Germinal center (tissue), 1 donor: ENCODE measurements around the gene TOM1.
A peak's percentile ranks its signal among the peaks of the same experiment; 100 is the strongest.

ENCODE experiments used
- DNase-seq: peaks from one replicate; pipeline ENCODE4 v3.0.0; 2012; ENCODE audit warnings: mixed read lengths, low spot score

The TOM1 gene

DNA sequence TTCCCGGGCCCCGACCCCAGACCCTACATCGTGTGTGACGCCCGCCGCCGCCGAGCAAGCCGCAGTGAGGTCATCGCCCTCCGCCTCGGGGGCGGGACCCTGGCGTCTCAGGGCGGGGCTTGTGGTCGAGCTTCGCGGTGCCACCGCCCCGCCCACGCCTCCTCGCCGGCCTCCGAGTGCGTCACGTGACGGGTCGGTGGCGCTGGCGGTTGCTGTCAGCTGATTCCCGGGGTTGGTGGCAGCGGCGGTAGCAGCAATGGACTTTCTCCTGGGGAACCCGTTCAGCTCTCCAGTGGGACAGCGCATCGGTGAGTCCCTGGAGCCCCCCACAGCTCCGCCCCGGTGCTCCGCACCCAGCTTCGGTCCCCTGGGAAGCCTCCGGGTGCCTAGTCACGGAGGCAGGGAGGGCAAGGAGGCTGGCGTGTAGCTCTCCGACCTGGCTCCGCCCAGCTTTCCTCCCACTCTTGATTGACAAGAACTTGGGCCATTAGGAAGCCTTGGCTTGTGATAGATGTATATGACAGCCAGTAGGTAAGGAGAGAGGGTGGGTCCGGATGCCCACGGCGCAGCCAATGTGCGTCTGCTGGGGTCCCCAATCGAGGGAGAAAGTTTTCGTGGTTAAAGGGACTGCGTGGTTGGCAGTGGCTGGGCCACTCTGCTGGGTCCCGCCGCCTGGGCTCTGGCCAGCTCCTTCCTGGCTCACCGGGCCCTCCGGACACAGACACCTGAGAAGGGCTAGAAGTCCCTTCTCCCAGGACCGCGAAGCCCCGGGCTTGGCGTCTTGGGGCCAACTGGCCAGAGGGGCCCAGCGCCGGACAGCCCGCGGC lies at the start of gene TOM1:
TOM1 (plus strand) TSS at position 222 of the 827 bp plus-strand sequence; CDS start at position 257, 35 bp downstream.
- peak; percentile 98 for DNase-seq

DNA sequence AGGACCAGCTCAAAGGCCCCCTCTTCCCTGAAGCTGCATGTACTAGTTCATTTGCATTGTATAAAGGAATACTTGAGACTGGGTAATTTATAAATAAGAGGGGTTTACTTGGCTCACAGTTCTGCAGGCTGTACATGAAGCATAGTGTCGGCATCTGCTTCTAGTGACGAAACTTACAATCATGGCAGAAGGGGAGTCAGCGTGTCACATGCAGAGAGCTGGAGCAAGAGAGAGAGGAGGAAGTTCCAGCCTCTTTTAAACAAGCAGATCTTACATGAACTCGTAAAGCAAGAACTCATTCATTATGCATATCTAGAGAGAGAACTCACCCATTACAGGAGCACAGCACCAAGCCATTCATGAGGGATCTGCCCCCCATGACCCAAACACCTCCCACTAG lies 49.5 kb upstream of the TOM1 start:
- DNase-seq: no peak

DNA sequence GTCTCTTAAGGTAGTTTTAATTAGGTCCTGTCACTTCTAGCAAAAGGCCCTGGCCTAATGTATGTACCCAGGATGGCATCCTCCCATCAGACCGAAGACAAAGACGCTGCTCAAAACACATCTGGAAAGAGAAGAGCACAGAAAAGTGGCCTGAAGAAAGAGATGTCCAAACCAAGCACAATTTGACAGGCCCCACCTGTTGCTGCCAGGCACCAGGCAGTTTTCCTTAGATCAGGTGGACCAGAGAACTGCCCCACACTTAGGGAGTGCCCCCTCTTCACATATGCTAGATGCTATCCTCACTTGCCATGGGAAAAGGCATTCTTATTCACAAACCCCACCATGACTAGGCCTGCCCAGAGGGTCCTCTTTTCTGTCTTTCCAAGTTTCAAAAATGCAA lies 45.7 kb upstream of the TOM1 start:
- no peak for DNase-seq

DNA sequence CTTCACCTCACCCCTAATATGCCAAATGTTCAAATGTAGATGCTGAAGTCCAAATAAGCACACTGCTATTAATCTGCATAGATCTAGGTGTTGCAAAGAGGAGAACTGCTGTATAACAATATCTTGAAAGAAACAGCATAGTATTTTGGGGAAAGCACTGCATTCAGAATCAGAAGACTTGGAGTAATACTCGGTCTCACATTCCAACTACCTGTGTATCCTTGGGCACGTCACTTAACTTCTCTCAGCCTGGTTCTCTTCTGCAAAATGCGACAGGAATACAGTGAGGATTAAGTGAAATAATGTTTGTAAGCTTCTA lies 42.7 kb upstream of the TOM1 start:
- DNase-seq: no peak

DNA sequence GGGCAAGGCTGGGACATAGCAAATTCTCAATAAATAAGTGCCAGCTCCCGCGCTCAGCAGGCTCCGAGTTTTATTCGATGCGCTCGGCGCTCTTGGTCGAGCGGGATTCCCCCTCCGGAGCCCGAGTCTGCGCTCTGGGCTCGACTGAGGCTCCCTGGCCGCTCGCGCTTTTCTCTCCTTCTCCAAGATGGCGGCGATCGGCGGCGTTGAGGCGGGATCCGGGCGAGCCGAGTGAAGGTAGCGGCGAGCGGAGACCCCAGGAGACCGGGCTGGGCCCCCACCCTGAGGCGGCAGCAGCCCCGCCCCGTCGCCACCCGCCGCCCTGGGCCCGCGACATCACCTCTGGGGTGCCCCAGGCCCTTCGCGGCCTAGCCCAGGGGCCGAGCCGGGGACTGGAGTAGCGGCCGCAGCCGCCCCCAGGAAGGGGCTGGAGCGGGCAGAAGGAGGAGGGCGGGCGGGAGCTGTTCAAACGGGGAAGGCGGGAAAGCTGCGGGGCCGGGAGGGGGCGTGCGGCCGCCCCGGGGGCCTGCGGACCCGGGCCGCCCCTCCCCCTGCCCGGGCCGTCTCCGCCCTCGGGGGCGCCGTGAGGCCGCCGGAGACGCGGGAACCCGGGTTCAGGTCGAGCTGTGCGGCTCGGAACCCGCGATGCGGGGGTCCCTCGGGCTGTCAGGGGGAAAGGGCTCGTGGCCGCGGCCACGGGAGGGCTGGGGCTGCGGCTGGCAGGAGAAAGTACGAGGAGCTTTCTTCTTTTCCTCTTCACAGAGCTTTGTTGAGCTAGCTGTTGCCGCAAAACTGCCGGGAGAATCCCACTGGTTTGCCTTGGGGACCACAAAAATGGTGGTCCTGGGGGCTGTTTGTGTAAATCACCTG lies 42.1 kb upstream of the TOM1 start, which contains the start of gene HMGXB4:
HMGXB4 (plus strand) TSS at position 173 of the 870 bp plus-strand sequence. CDS start 4,898 bp downstream, outside the sequence.
- DNase-seq: peak; percentile 93

DNA sequence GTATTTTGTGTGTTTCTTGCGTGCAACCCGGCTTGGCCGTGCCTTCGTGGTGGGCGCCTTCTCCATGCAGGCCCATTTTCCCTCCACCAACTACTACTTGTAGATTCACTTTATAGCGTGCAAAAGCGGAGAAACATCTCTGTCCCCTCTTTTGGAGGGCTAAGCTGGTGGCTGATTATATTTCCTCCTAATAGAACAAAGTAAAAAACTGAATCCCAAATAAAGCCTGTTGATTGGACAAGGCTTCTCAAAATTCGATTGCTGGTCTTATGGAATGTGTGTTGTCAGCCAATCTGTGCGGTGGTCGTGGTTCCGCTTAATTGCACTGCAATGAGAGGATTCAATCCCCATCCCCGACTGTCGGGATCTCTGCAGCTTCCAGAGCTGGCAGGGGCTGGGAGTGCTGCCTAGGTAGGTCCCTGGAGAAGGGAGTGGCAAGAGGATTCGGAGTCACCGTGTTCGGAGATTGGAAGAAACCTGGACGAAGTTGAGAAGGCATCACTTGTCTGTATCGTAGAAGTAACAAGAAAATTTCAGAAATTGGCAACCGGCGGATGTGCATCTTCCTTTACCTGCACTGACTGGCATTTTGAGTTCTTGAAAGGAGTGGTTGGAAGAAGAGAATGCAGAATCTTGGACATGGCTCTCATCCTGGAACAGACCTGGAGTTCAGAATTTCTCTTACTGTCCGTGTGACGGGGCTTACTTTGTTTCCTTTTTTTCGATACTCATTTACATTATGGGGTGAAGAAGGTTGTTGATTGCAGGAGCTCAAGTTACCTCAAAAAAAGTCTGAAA lies 41.3 kb upstream of the TOM1 start:
- no peak for DNase-seq

DNA sequence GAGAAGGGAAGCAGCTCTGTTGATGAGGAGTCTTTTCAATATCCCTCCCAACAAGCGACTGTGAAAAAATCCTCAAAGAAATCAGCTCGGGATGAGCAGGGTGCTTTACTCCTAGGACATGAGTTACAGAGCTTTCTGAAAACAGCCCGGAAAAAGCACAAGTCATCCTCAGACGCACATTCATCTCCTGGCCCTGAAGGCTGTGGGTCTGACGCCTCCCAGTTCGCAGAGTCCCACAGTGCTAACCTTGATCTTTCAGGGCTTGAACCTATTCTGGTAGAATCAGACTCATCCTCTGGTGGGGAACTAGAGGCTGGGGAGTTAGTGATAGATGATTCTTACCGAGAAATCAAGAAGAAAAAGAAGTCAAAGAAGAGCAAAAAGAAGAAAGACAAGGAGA lies 34.7 kb upstream of the TOM1 start:
- DNase-seq: no peak

DNA sequence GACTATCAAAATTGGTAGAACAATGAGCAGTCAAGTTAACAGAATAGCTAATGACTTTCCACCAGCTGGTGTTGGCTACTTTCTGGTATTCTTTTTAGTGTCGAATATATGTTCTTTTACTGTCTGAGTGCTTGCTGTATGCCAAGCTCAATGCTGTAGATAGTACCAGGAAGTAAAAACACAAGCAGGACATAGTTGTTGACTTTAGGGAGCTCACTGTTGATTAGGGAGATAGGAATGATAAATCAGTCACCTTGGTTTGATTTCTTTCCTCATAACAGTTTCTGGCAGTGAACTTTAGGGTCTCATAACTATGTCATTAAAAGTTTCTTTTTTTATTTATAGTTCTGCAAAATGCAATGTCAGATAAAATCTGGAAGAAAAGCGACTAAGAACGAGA lies 33.4 kb upstream of the TOM1 start:
- no peak for DNase-seq

DNA sequence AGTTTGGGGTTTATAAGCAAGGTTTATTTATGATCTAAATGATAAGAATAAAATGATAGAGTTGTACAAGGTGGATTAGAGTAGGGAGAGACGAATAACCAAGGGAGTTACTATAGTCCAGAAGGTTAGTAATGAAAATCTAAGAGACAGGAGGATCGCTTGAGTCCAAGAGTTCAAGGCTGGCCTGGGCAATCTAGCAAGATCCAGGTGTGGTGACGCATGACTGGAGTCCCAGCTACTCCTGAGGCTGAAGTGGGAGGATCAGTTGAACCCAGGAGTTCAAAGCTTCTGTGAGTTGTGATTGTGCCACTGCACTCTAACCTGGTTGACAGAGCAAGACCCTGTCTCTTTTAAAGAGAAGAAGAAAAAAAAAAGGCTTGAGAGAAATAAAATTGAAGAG lies 30.1 kb upstream of the TOM1 start:
- DNase-seq: no peak

DNA sequence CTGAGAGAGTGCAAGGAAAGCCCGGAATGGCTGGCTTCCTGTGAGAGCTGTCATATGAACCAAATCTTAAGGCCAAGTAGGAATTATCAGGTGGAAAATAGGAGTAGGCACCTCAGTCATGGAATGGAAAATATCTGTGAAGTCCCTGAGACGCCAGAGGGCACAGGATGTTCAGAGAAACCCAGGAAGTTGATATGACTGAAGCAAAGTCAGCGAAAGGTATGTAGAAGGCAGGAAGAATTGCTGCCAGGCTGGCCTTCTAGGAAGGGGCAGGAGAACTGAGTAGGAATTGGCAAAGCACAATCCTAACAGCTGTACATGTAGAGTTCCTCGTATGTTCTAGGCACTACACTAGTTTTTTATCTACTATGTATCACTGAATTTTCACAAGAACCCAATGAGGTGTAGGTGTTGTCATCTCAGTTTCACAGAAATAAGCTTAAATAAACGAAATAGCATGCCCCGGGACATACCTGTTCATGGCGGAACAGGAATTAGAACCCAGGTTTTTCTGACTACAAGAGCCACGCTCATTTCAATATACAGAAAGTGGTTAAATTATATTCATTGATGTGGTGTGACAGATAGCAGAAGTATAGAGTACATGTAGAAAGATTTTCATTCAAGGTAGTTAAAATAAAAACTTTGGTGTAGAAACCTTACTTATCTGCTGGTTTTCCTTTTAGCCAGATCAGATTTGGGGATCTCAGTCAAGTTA lies 25.4 kb upstream of the TOM1 start:
- DNase-seq: no peak

DNA sequence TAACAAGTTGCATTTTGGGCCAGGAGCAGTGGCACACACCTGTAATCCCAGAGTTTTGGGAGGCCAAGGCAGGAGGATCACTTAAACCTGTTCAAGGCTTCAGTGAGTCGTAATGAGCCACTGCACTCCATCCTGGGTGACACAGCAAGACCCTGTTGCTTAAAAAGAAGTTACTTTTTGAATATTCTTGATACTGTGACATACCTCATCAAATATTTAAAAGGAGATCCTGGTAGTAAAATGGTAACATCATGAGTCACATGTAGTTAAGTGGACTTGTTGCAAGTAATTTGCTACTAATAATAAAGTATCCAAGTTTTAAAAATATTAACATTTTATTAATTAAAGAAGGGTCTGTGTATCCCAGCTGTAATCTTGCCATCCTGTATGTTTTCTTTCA lies 24.1 kb upstream of the TOM1 start:
- DNase-seq: no peak

DNA sequence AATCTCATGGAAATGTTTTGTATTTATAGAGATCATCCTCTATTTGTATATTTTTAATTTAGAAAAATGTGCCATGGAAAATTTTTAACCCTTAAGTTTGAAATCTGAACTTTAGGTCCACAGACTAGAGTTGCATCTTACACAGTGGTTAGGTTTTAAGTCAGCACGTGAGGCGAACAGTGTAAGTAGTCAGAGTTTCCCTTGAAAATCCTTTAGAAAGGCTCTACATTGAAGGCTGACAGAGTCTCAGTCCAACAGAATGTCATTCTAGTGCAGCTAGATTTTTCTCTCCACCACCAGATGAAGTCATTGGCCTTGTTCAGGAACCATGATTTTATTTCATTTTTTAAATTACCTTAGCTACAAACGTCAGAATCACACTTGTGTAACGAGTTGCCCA lies 23.7 kb upstream of the TOM1 start:
- no peak for DNase-seq

DNA sequence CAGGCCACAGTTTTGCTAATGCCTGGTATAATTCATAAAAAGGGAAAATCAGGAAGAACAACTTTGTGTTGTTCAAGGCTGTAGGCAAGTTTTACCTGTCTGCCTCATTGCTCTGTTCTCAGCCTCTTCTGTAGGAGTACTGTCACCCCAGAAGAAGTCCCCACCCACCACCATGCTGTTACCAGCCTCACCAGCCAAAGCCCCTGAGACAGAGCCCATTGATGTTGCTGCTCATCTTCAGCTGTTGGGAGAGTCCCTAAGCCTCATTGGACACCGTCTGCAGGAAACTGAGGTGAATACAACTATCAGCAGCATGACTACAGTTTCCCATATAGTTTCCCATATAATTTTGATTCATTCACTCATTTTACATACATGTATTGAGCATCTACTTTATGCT lies 11.6 kb upstream of the TOM1 start:
- DNase-seq: no peak

DNA sequence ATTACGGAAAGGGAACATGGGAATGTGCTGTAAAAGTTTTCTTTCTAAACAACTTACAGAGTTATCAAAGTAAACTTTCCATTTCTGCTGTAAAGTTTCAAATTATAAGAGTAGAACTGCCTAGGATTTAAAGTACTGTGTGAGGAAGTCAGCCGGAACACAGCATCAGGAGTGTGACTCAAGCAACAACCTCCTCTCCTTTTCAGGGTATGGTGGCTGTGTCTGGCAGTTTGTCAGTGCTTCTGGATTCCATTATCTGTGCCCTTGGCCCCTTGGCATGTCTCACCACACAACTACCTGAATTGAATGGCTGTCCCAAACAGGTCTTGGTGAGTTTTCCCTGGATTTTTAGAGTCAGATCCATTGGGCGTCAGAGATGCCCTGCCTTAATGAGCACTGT lies 6.9 kb upstream of the TOM1 start:
- no peak for DNase-seq

DNA sequence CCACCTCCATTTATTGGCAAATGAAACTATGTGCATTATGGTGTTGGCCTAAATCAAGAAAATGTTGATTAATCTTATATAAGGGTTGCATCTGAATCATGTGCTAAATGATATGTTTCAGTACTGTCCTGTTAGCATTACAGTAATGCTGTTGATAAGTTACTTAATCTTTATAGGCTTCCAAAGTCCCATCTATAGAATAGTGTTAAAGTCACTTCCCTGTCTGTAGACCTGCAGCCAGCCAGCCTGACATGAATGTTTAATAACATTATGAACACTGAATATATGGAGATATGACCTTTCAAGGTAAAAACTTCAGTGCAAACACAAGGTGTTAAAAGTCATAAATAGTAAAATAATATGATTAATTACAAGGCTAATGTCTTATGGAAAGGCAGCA lies 3.6 kb upstream of the TOM1 start:
- no peak for DNase-seq

DNA sequence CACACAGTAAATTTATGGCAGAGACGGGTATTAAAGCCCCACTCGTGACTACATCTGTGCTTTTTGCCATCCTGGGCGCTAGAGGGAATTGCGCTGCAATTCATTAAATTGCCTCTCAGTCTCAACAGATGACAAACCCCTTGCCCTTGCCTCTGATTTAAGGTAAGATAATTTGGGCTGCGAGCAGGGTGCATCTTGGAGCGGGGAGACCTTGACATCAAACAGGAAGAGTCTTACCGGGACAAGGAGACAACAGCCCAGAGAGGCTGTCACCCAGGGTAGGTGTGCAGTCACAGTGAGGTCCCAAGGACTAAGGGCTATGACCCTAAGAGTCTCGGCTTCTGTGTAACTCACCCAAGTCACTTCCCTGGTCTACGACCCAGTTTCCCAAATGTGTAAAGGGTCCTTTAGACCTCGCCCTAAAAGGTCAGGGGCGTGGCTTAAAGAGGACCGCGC lies 449 bp upstream of the TOM1 start:
- DNase-seq: peak; percentile 54

DNA sequence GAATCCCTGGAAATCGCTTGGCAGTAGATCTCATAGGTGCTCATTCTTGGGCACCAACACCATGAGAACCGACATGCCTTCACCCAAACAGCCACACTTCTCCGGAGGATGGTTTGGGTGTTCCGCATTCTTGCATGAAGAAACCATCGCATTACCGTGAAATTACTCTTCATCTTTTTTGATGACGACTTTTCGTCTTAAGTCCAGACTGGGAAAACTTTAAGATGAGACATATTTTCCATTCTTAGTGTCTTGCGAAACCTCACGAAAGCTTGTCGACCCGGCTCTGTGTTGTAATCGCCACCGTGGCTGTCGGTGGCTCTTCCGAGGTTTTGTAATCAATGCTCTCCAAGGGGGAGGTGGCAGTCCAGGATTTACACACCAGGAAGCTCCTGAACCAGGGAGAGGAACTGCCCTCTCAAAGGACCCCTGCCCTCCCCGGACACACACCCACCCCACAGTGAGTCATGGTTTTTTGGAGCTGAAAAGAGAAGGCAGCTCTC lies 1.7 kb downstream of the TOM1 start:
- DNase-seq: no peak

DNA sequence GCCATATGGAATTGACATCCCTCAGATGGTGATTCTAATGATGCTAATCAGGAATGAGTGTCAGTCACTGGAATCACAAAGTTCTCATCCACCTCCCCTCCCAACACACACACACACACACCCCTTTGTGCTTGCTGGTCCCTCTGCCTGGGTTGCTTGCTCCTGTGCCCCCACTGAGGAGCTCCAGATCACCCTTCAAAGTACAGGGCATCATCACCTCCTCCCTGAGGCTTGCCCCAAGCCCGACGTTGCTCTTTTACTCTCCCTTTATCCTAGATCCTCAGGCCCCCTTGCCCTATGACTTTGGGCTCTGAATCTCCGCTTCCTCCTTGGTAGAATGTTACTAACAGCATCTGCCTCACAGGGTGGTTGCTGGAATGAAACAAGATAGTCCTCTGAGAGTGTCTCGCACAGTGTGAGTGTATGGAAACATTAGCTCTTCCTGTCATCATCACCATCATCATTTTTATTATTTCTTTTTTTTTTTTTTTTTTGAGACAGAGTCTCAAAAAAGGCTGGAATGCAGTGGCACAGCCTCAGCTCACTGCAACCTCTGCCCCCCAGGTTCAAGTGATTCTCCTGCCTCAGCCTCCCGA lies 3.4 kb downstream of the TOM1 start:
- no peak for DNase-seq

DNA sequence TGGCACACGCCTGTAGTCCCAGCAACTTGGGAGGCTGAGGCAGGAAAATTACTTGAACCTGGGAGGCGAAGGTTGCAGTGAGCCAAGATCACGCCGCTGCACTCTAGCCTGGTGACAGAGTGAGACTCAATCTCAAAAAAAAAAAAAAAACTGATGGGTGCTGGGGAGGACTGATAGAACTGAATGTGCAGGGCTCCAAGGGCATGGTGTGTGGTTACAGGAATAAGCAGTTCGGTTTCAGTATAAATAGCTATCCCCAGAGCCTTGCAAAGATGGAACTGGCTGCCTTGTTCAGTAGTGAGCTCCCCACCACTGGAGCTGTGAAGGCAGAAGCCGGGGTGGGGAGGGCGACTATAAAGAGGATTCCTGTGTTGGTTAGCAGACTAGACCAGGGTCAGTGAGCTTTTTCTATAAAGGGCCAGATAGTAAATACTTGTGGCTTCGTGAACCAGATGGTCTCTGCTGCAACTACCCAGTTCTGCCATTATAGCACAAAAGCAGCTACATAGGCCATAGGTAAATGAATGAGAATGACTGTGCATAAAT lies 5.9 kb downstream of the TOM1 start:
- DNase-seq: no peak

DNA sequence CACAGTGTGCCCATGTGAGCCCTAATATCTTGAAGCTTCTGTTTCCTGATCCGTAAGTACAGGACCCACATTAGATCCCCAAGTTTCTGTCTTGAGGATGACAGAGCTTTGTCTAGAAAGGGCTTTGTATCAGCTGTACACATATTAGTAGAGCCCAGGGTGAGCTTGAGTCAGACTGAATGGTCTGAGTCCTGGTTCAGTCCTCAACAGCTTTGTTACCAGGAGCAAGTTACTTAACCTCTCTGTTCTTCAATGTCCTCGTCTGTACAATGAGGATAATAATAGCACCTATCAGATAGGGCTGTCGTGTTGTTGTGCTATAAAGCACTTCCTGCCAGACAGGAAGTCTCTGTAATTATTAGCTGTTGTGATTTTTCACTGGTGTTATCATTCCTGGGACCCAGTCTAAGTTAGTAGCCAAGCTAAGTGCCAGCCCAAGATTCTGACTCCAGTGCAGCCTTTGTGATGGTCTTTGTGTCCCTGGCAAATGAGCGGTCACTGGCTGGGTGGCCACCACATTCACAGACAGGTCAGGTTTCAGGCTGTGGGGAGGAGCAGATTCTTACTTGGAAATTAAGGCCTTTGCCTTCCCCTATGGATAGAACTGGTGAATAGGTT lies 6.8 kb downstream of the TOM1 start:
- no peak for DNase-seq
